Stomach (tissue), 9 donors: ENCODE data around the gene DOCK3. TPM values are rescaled to one million over a fixed set of nuclear protein-coding genes. Genes with fewer than 3 reads are reported as not detected.

ENCODE experiments used
- DNase-seq, 2 donors: peaks; one replicate each; pipeline versions ENCODE4 v3.0.0 to v3.0.0-alpha.2; 2013 to 2019
- H3K27ac ChIP-seq, 5 donors: fragments of 200-600 bp in 4 of 5; sonication (generic) in 4 of 5; one replicate each; pipeline ENCODE4 v1.5.1; 2013 to 2019; ENCODE audit warnings: mild to moderate bottlenecking in 1 of 5, moderate library complexity in 1 of 5
- H3K27me3 ChIP-seq, 3 donors: fragments of 200-600 bp; sonication (generic); one replicate each; pipeline ENCODE4 v1.5.1; 2017 to 2019; ENCODE audit warnings: mixed run types in 1 of 3
- H3K36me3 ChIP-seq, 4 donors: fragments of 200-600 bp; sonication (generic); 1 replicate in 3 of 4; 2 replicates in 1 of 4; pipeline ENCODE4 v1.5.1; 2016 to 2019
- H3K4me1 ChIP-seq, 4 donors: fragments of 200-600 bp; sonication (generic); one replicate each; pipeline ENCODE4 v1.5.1; 2016 to 2019
- H3K4me3 ChIP-seq, 4 donors: fragments of 200-600 bp; sonication (generic) in 3 of 4; one replicate each; pipeline ENCODE4 v1.5.1; 2016 to 2019; ENCODE audit warnings: mild to moderate bottlenecking in 1 of 4
- H3K9me3 ChIP-seq, 4 donors: fragments of 200-600 bp; sonication (generic); one replicate each; pipeline ENCODE4 v1.5.1; 2016 to 2019
- EP300 ChIP-seq: sonication (generic); formaldehyde crosslinking; IDR thresholded peaks from one replicate; pipeline ENCODE4 v1.6.1; 2017; ENCODE audit warnings: antibody characterized with exemption
- POLR2A ChIP-seq, 4 donors: fragments of 450-650 bp; IDR thresholded peaks; one replicate each; pipeline ENCODE4 v1.6.1; 2016; ENCODE audit warnings: antibody characterized with exemption in 4 of 4, control low read depth in 2 of 4, mild to moderate bottlenecking in 1 of 4, moderate library complexity in 1 of 4
- POLR2AphosphoS5 ChIP-seq, 3 donors: sonication (generic); formaldehyde crosslinking; IDR thresholded peaks; one replicate each; pipeline ENCODE4 v1.6.1; 2016; ENCODE audit warnings: antibody characterized with exemption in 3 of 3
- WGBS, 5 donors: extraction: QIAGEN DNeasy Blood & Tissue Kit in 3 of 5; methylation state at CpG; one replicate each; pipeline versions ENCODE4 v1.1.5 to v1.1.7; 2013 to 2018; 5-methylcytosine and 5-hydroxymethylcytosine counted together
- intact Hi-C: fragments of 100-400 bp; cut with DNase I; formaldehyde crosslinking; loops from one replicate; pipeline ENCODE4 v1.15.1; 2023; ENCODE audit warnings: low total_unique reads
- polyA plus RNA-seq, 3 donors: library from polyadenylated mRNA; stranded (reverse); fragments of 200-250 nt; gene quantifications; one replicate each; pipeline ENCODE4 v1.2.3, GENCODE V29; 2013
- total RNA-seq, 5 donors: library from RNA; depleted of rRNA; stranded (reverse); fragments of >200 nt; gene quantifications; one replicate each; pipeline versions ENCODE4 v1.1.0 to v1.2.3, GENCODE V29; 2014 to 2016
- TF ChIP-seq, protein P1 (sequence below), 7 experiments: fragments of 450-650 bp in 4 of 7; fragments of 200-600 bp in 3 of 7; sonication (generic) in 3 of 7; IDR thresholded peaks; one replicate each; pipeline ENCODE4 v1.5.1; 2016 to 2019; ENCODE audit warnings: antibody characterized with exemption in 7 of 7, control low read depth in 2 of 7, mild to moderate bottlenecking in 1 of 7
- donor health status: healthy with polysubstance abuse.
- donor health status: Bipolar disorder and iron deficiency.
- donor health status: healthy.

DOCK3 gene
- total and polyA plus RNA-seq, 8 donors = 0.06 to 2.3 (median 1.0) TPM; not detected in 2

DNA sequence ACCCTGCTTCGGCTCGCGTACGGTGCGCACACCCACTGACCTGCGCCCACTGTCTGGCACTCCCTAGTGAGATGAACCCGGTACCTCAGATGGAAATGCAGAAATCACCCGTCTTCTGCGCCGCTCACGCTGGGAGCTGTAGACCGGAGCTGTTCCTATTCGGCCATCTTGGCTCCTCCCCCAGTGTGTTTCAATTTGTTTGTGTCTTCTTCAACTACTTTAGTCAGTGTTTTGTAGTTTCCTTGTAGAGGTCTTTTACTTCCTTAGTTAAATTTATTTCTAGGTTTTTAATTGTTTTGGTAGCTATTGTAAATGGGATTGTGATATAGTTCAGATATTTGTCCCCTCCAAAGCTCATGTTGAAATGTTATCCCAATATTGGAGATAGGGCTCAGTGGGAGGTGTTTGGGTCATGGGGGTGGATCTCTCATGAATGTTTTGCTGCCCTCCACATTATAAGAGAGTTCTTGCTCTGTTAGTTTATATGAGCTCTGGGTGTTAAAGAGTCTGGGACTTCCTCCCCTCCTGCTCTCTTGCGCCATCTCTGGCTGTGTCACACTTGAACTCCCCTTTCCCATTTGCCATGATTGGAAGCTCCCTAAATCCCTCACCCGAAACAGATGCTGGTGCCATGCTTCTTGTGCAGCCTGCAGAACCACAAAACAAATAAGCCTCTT, 304.4 kb downstream of the DOCK3 start:
- peaks cover 0 to 12% (median 3%) of the 10 kb centered on the region in 4 donors for H3K9me3 ChIP-seq
- H3K36me3 ChIP-seq = no peaks in the 10 kb centered on the region
- DNase-seq = no peak
- TF ChIP-seq POLR2AphosphoS5 (IDR thresholded peaks at IDR 0.05) (no peak), EP300 (no peak)
- TF ChIP-seq, protein P1, sequence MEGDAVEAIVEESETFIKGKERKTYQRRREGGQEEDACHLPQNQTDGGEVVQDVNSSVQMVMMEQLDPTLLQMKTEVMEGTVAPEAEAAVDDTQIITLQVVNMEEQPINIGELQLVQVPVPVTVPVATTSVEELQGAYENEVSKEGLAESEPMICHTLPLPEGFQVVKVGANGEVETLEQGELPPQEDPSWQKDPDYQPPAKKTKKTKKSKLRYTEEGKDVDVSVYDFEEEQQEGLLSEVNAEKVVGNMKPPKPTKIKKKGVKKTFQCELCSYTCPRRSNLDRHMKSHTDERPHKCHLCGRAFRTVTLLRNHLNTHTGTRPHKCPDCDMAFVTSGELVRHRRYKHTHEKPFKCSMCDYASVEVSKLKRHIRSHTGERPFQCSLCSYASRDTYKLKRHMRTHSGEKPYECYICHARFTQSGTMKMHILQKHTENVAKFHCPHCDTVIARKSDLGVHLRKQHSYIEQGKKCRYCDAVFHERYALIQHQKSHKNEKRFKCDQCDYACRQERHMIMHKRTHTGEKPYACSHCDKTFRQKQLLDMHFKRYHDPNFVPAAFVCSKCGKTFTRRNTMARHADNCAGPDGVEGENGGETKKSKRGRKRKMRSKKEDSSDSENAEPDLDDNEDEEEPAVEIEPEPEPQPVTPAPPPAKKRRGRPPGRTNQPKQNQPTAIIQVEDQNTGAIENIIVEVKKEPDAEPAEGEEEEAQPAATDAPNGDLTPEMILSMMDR (IDR thresholded peaks at IDR 0.05) = no peak
- H3K4me3 ChIP-seq = no peak overlapping the region
- 91 to 97% (median 95%) methylated on average over 7 to 15 of the region's 15 CpGs for WGBS, 5 donors
- H3K4me1 ChIP-seq = no peaks in the 10 kb centered on the region
- no peaks in the 10 kb centered on the region for H3K27me3 ChIP-seq
- intact Hi-C loops = no loop called here
- H3K27ac ChIP-seq = no peak overlapping the region

DNA sequence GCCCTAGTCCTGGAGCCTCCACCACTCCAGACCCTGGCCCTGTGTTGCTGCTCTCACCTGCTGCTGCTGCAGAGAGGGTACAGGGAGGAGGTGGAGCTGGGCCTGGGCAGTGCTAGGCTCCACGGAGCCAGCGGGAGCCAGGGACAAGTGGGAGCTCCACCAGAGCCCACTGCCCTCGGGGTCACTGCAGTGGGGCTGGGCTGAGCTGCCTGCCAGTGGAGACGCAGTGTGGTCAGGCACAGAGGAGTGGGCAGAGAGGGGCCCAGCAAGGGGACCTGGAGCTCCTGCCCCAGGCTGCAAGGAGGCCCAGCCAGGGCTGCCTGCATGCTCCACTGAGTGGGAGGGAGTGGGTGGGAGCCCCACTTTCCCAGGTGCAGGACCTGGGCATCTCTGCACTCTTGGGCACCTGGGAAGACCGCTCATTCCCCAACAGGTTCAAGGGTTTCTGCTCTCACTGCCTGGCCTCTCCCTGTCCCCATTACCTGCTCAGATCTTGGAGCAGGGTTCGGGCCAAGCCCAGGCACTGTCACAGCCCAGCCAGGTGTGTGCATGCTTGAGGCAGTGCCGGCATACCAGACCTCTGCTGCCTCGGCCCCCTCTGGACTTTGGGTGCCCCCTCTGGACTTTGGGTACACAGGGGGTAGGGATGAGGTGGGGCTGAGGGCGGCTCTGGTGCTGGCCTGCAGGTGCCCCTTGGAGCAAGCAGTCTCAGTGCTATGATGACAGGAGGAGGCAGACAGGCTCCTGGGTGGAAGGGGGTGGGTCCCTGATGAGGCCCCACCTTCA, 308.0 kb downstream of the DOCK3 start:
- intact Hi-C loops = no loop called here
- H3K27me3 ChIP-seq = no peaks in the 10 kb centered on the region
- no peak overlapping the region for H3K27ac ChIP-seq
- no peaks in the 10 kb centered on the region for H3K4me1 ChIP-seq
- H3K36me3 ChIP-seq = no peaks in the 10 kb centered on the region
- WGBS, 5 donors = 73 to 94% (median 84%) methylated on average over 8 to 9 of the region's 9 CpGs
- peaks cover 0 to 15% (median 4%) of the 10 kb centered on the region in 4 donors for H3K9me3 ChIP-seq
- TF ChIP-seq POLR2A (IDR thresholded peaks at IDR 0.05) = no peak
- DNase-seq = no peak
- no peak overlapping the region for H3K4me3 ChIP-seq

DNA sequence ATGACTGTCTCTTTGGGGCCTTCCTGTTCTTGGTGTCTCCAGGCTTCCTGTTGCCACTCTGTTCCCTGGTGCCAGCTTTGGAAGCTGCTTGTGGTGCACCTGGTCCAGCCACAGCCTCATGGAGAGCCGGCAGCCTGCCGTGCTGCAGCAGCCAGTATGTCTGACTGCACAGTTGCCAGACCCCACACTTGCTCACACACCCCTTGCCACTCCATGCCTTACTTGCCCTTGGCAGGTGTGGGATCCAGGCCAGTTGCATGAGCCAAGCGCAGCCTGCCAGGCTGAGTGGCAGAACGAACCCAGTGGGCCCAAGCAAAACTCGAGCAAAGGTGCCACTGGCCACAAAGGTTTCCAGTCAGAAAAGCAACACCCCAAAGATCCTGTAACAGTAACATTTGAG, 309.2 kb downstream of the DOCK3 start:
- no peak for DNase-seq
- Histone ChIP-seq H3K27me3 (no peaks in the 10 kb centered on the region), H3K4me1 (no peaks in the 10 kb centered on the region), H3K27ac (no peak overlapping the region), H3K36me3 (no peaks in the 10 kb centered on the region), H3K4me3 (no peak overlapping the region), H3K9me3 (peaks cover 0 to 18% (median 4%) of the 10 kb centered on the region in 4 donors)
- 89 to 97% (median 90%) methylated on average over 4 to 5 of the region's 5 CpGs for WGBS, 5 donors
- intact Hi-C loops = no loop called here
- TF ChIP-seq POLR2AphosphoS5 (IDR thresholded peaks at IDR 0.05) (no peak), POLR2A (IDR thresholded peaks at IDR 0.05) (no peak), EP300 (no peak)
- TF ChIP-seq, protein P1 (IDR thresholded peaks at IDR 0.05) = no peak

DNA sequence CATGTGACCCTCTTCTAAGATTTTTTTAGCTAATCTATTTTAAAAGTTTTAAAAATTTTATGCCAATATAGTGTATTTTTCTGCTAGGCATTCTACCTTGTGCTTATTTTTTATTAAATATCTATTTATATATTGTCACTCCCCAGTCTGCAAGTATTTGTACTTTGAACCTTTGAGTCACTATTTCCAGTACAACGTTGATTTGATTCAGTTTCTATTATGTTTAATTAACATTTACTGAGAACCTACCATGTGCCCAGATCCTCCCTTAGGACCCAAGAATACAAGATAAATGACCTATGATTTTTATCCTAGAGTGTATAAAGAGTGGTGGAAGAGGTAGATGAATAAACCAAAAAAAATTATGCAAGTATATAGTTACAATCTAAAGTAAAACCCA, 311.2 kb downstream of the DOCK3 start:
- no peak overlapping the region for H3K4me3 ChIP-seq
- no peaks in the 10 kb centered on the region for H3K36me3 ChIP-seq
- TF ChIP-seq, protein P1 (IDR thresholded peaks at IDR 0.05) = no peak
- TF ChIP-seq EP300 (no peak), POLR2A (IDR thresholded peaks at IDR 0.05) (no peak), POLR2AphosphoS5 (IDR thresholded peaks at IDR 0.05) (no peak)
- intact Hi-C loops = no loop called here
- peaks cover 0 to 31% (median 12%) of the 10 kb centered on the region in 4 donors for H3K9me3 ChIP-seq
- H3K4me1 ChIP-seq = no peaks in the 10 kb centered on the region
- no peak overlapping the region for H3K27ac ChIP-seq
- peak in 1 of 2 donors; percentile 20 for DNase-seq
- WGBS, 5 donors = 26 to 37% (median 37%) methylated on average over 1 of the region's 1 CpG
- H3K27me3 ChIP-seq = no peaks in the 10 kb centered on the region
